ENCODE data around the gene CDCA4. TPM values are rescaled to one million over a fixed set of nuclear protein-coding genes. Genes with fewer than 3 reads are reported as not detected.

Gene CDCA4
- total and polyA plus RNA-seq, 2 donors (not counting 1 experiment from before 2014, with no cell fraction given) = 6.3 to 11.7 TPM

GRCh38 chr14:104975481-104976197 lies 45.2 kb downstream of the CDCA4 start:
- ChIA-PET CTCF (interaction anchor here (0.6 to 6.7 kb wide), 19 partner anchors 10 to 144 kb away, joined by 3 to 132 read pairs (median 4); partner anchors contain the start of genes CDCA4, CLBA1 and PLD4), POLR2A (interaction anchor here (0.8 kb wide), 1 partner anchor 45 kb away, joined by 3 read pairs; the partner anchor contains the start of gene CDCA4)
- no peak overlapping the region for H3K4me3 ChIP-seq (ENCODE audit: control extremely low read depth in 1 of 5, extremely low read depth in 1 of 5, insufficient read depth in 1 of 5, low read depth in 2 of 5, low read length in 4 of 5)
- H4K20me1 ChIP-seq (ENCODE audit: control insufficient read depth, insufficient read depth, low read length, poor library complexity, severe bottlenecking) = peaks cover 9% of the 10 kb centered on the region
- H3K27ac ChIP-seq (ENCODE audit: low read length in 2 of 2) = no peak overlapping the region
- peaks cover 29% of the 10 kb centered on the region for H3K27me3 Mint-ChIP-seq
- no peak overlapping the region for H2AFZ ChIP-seq (ENCODE audit: insufficient read depth, low read depth, low read length, poor library complexity, severe bottlenecking)
- no peaks in the 10 kb centered on the region for H3K79me2 ChIP-seq (ENCODE audit: control insufficient read depth, insufficient read depth, low read length)
- H3K4me1 Mint-ChIP-seq = peaks cover 12% of the 10 kb centered on the region
- TF ChIP-seq CTCF (IDR thresholded peaks at IDR 0.05) (no peak), EZH2 (IDR thresholded peaks at IDR 0.05; ENCODE audit: borderline replicate concordance, insufficient read depth, low read depth, low read length, poor library complexity, severe bottlenecking) (no peak)
- H3K4me3 Mint-ChIP-seq = peak overlapping the region; percentile 82
- H3K9me3 Mint-ChIP-seq (ENCODE audit: insufficient read depth) = no peaks in the 10 kb centered on the region
- DNase-seq = peak; percentile 62
- ATAC-seq (ENCODE audit: low read depth) = peak; percentile 18
- H3K36me3 ChIP-seq (replicated peaks in 1 of 2; ENCODE audit: control extremely low read depth in 1 of 2, control insufficient read depth in 1 of 2, extremely low read depth in 1 of 2, insufficient read depth in 2 of 2, low read length in 1 of 2) = no peaks in the 10 kb centered on the region
- H3K27me3 ChIP-seq (replicated peaks in 1 of 4; ENCODE audit: control extremely low read depth in 1 of 4, control insufficient read depth in 3 of 4, insufficient read depth in 4 of 4, low read length in 3 of 4) = peaks cover 0 to 32% (median 15%) of the 10 kb centered on the region in 4 experiments
- peaks cover 0 to 11% (median 0%) of the 10 kb centered on the region in 3 donors for H3K9me3 ChIP-seq (ENCODE audit: control extremely low read depth in 1 of 3, control insufficient read depth in 2 of 3, insufficient read depth in 1 of 3, low read length in 2 of 3)
- no peak overlapping the region for H3K9ac ChIP-seq (ENCODE audit: low read length)
- 51% methylated on average over 17 of the region's 21 CpGs for WGBS (ENCODE audit: insufficient coverage)
- intact Hi-C loops (cut with micrococcal nuclease) = loop anchor here (1.0 to 2.0 kb wide), 4 partner anchors 45 to 115 kb away; partner anchors contain the start of gene CDCA4
- peaks cover 20 to 24% of the 10 kb centered on the region in 2 donors for H3K4me1 ChIP-seq (ENCODE audit: control insufficient read depth in 2 of 2, insufficient read depth in 2 of 2, low read length in 2 of 2)
- peak overlapping the region; percentile 19 for H3K4me2 ChIP-seq (replicated peaks; ENCODE audit: low read depth, low read length, poor library complexity, severe bottlenecking)
- H3K27ac Mint-ChIP-seq = no peak overlapping the region
